ENCODE measurements around the gene MTARC1. TPM values are rescaled to one million over a fixed set of nuclear protein-coding genes. Genes with fewer than 3 reads are reported as not detected.

The MTARC1 gene
- polyA plus RNA-seq, 12 donors, result 4.1 to 9.9 (median 7.6) TPM; not detected in 2

GRCh38 chr1:220803401-220804201 lies 16.9 kb downstream of the MTARC1 start:
- no peak for DNase-seq

- DNase-seq, result no peak
Measured at GRCh38 chr1:220804202-220804586, 17.5 kb downstream of the MTARC1 start.

GRCh38 chr1:220806408-220806807 lies 19.7 kb downstream of the MTARC1 start:
- DNase-seq, result no peak

GRCh38 chr1:220807726-220808125 lies 21.0 kb downstream of the MTARC1 start:
- no peak for DNase-seq

- DNase-seq, result no peak
Measured at GRCh38 chr1:220808345-220809186, 21.9 kb downstream of the MTARC1 start.

- no peak for DNase-seq
Measured at GRCh38 chr1:220809187-220809550, 22.5 kb downstream of the MTARC1 start.

- no peak for DNase-seq
Measured at GRCh38 chr1:220809704-220810103, 23.0 kb downstream of the MTARC1 start.

- DNase-seq, result peak; percentile 83
Measured at GRCh38 chr1:220810179-220810653, 23.5 kb downstream of the MTARC1 start.

GRCh38 chr1:220810963-220811362 lies 24.2 kb downstream of the MTARC1 start:
- DNase-seq, result no peak

GRCh38 chr1:220811695-220812094 lies 25.0 kb downstream of the MTARC1 start:
- no peak for DNase-seq

GRCh38 chr1:220812308-220812707 lies 25.6 kb downstream of the MTARC1 start:
- no peak for DNase-seq

GRCh38 chr1:220813013-220813412 lies 26.3 kb downstream of the MTARC1 start:
- no peak for DNase-seq

- DNase-seq, result no peak
Measured at GRCh38 chr1:220815409-220815808, 28.7 kb downstream of the MTARC1 start.

- no peak for DNase-seq
Measured at GRCh38 chr1:220817907-220818306, 31.2 kb downstream of the MTARC1 start.

- DNase-seq, result no peak
Measured at GRCh38 chr1:220818421-220819173, 31.9 kb downstream of the MTARC1 start.

GRCh38 chr1:220819467-220820026 lies 32.8 kb downstream of the MTARC1 start:
- DNase-seq, result no peak

- no peak for DNase-seq
Measured at GRCh38 chr1:220824031-220824989, 37.6 kb downstream of the MTARC1 start.

- no peak for DNase-seq
Measured at GRCh38 chr1:220825819-220826551, 39.3 kb downstream of the MTARC1 start.

GRCh38 chr1:220826729-220827128 lies 40.0 kb downstream of the MTARC1 start:
- DNase-seq, result no peak
